HG03025 (cell line): ENCODE results near the gene ANKRD6.

Source experiments
- ATAC-seq: cut with Tn5 transposase; IDR thresholded peaks from one replicate; pipeline ENCODE4 v1.9.1; 2021; ENCODE audit warnings: mild to moderate bottlenecking, moderate library complexity; ENCODE audit not compliant: unreplicated experiment, low FRiP score

The ANKRD6 gene

GRCh38 chr6:89679215-89680120 is 246.5 kb downstream of the ANKRD6 start:
- no peak for ATAC-seq

DNA sequence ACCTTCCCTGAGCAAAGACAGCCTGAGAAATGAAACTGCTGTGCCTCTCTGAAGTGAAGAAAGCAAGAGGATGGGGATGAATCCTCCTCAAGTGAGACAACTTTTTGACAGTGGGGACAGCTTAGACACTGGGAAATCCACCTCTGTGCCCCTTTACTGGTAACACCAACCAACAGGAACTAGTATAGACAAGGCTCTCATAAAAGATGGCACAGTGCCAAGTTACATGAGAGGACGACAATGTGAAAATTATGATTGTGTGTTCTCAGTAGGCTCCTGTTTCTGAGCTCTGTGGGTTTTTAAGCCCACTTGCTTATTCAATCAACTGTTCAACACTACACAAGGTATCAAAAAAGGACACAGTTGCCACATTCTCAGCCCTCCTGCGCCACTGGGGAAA is 247.2 kb downstream of the ANKRD6 start:
- ATAC-seq, result no peak

GRCh38 chr6:89680551-89680950 is 247.6 kb downstream of the ANKRD6 start:
- no peak for ATAC-seq

GRCh38 chr6:89681983-89682564 is 249.1 kb downstream of the ANKRD6 start:
- ATAC-seq, result no peak

- ATAC-seq, result no peak
These were observed 250.0 kb downstream of the ANKRD6 start for GRCh38 chr6:89682991-89683390.
